ENCODE results near the gene NMD3.

GRCh38 chr3:161215185-161215584 lies 5.9 kb upstream of the NMD3 start:
- TF ChIP-seq POLR2A (IDR thresholded peaks at IDR 0.05) (no peak), CTCF (IDR thresholded peaks at IDR 0.05) (no peak)

All from heart left ventricle (tissue), 13 donors.